HG02642 (cell line): ENCODE measurements around the gene SLC6A7.
"Not testable (repeated sequence)": the region's sequence is repeated elsewhere in the genome, so short reads cannot be mapped to it uniquely, and the experiment has no call there.

ENCODE experiments used
- ATAC-seq: cut with Tn5 transposase; IDR thresholded peaks from one replicate; pipeline ENCODE4 v1.9.1; 2021; ENCODE audit warnings: mild to moderate bottlenecking; ENCODE audit not compliant: unreplicated experiment, poor library complexity

SLC6A7 gene

GRCh38 chr5:150214289-150214688 lies 24.4 kb downstream of the SLC6A7 start:
- ATAC-seq, result no peak

GRCh38 chr5:150215979-150216944 lies 26.4 kb downstream of the SLC6A7 start:
- ATAC-seq, result no peak

- ATAC-seq, result no peak
Observed at GRCh38 chr5:150217038-150217437, 27.2 kb downstream of the SLC6A7 start.

- ATAC-seq, result peak; percentile 89
Observed at GRCh38 chr5:150217873-150218692, 28.2 kb downstream of the SLC6A7 start.

GRCh38 chr5:150218693-150219035 lies 28.8 kb downstream of the SLC6A7 start:
- no peak for ATAC-seq

- ATAC-seq, result no peak
Observed at GRCh38 chr5:150219142-150219541, 29.3 kb downstream of the SLC6A7 start.

GRCh38 chr5:150219861-150220260 lies 30.0 kb downstream of the SLC6A7 start:
- ATAC-seq, result no peak

- no peak for ATAC-seq
Observed at GRCh38 chr5:150221471-150221870, 31.6 kb downstream of the SLC6A7 start.

GRCh38 chr5:150222906-150223305 lies 33.0 kb downstream of the SLC6A7 start:
- ATAC-seq, result no peak

GRCh38 chr5:150223474-150223873 lies 33.6 kb downstream of the SLC6A7 start:
- ATAC-seq, result no peak

GRCh38 chr5:150224483-150225027 lies 34.7 kb downstream of the SLC6A7 start:
- ATAC-seq, result no peak

GRCh38 chr5:150227036-150227435 lies 37.2 kb downstream of the SLC6A7 start:
- no peak for ATAC-seq

GRCh38 chr5:150227606-150228273 lies 37.9 kb downstream of the SLC6A7 start:
- no peak for ATAC-seq

GRCh38 chr5:150229571-150229970 lies 39.7 kb downstream of the SLC6A7 start:
- ATAC-seq, result no peak

- no peak for ATAC-seq
Observed at GRCh38 chr5:150230842-150231241, 41.0 kb downstream of the SLC6A7 start.

GRCh38 chr5:150233706-150234105 lies 43.8 kb downstream of the SLC6A7 start:
- not testable (repeated sequence) for ATAC-seq

- ATAC-seq, result no peak
Observed at GRCh38 chr5:150234576-150235499, 45.0 kb downstream of the SLC6A7 start.

GRCh38 chr5:150235500-150235854 lies 45.6 kb downstream of the SLC6A7 start:
- ATAC-seq, result no peak

GRCh38 chr5:150236313-150236712 lies 46.5 kb downstream of the SLC6A7 start:
- no peak for ATAC-seq
